Measurements from ENCODE around the gene DNASE1L1. TPM values are rescaled to one million over a fixed set of nuclear protein-coding genes. Genes with fewer than 3 reads are reported as not detected.

DNASE1L1 gene
- total and polyA plus RNA-seq, 2 of the 13 experiments (the other 11 are each of a cell fraction or from before 2014, with no cell fraction given), result 4.7 to 12.3 TPM

- Histone ChIP-seq H3K9me3 (ENCODE audit: low read length) (no peaks in the 10 kb centered on the region), H3K4me3 (replicated peaks in 1 of 3; ENCODE audit: insufficient read depth in 1 of 3, low read depth in 2 of 3, low read length in 3 of 3) (no peak overlapping the region), H3K79me2 (ENCODE audit: insufficient read depth, low read length) (peaks cover 22% of the 10 kb centered on the region), H3K9ac (ENCODE audit: insufficient read depth, low read depth, low read length) (no peak overlapping the region), H4K20me1 (ENCODE audit: insufficient read depth, low read length) (peaks cover 7% of the 10 kb centered on the region; the same call in 1 of the 2 replicates), H3K4me2 (ENCODE audit: low read depth, low read length) (no peak overlapping the region), H2AFZ (ENCODE audit: low read length) (no peak overlapping the region), H3K36me3 (replicated peaks in 1 of 2; ENCODE audit: control insufficient read depth in 1 of 2, insufficient read depth in 2 of 2, low read length in 2 of 2) (peaks cover 11 to 25% of the 10 kb centered on the region in 2 experiments; a peak in 4 of 5 replicates), H3K27ac (ENCODE audit: extremely low read length, insufficient read depth, low read length) (no peak overlapping the region), H3K4me1 (ENCODE audit: insufficient read depth, low read length) (peaks cover 22% of the 10 kb centered on the region), H3K27me3 (ENCODE audit: control insufficient read depth in 1 of 2, insufficient read depth in 2 of 2, low read length in 2 of 2) (no peaks in the 10 kb centered on the region)
- FAIRE-seq (no peak), DNase-seq (ENCODE audit: low spot score) (no peak), ATAC-seq (no peak)
- intact Hi-C loops (cut with micrococcal nuclease; ENCODE audit: unreplicated experiment) (no loop called here), in situ Hi-C loops (cut with HindIII; ENCODE audit: extremely low pct_ligation_motif_present, low pct_unique_long_range_greater_than_20kb) (no loop called here)
- WGBS (ENCODE audit: low lambda C conversion rate), result 100% methylated on average over 9 of the region's 31 CpGs
- peak; percentile 43 for TF ChIP-seq RBFOX2 (IDR thresholded peaks at IDR 0.05; ENCODE audit: low read depth, low read length)
- no peak for TF ChIP-seq ZNF264 (CRISPR knock-in tag; IDR thresholded peaks at IDR 0.05)
- no peak for TF ChIP-seq ZIK1 (CRISPR knock-in tag; IDR thresholded peaks at IDR 0.05; ENCODE audit: borderline replicate concordance, low read depth)
- CTCF ChIA-PET (ENCODE audit: low intra/inter-chr PET ratio, low total read pairs), result no interaction called here
- BruUV-seq (replicated peaks), result no TSS peak
- POLR2A ChIA-PET, result no interaction called here
Observed at GRCh38 chrX:154367474-154368308, 41.4 kb downstream of the DNASE1L1 start.

- in situ Hi-C loops (cut with HindIII; ENCODE audit: extremely low pct_ligation_motif_present, low pct_unique_long_range_greater_than_20kb), result no loop called here
- Histone ChIP-seq H3K9ac (ENCODE audit: insufficient read depth, low read depth, low read length) (0 out of 2 replicates have a peak overlapping the region, but pooled peaks have one; percentile 15), H3K27me3 (ENCODE audit: control insufficient read depth in 1 of 2, insufficient read depth in 2 of 2, low read length in 2 of 2) (no peaks in the 10 kb centered on the region), H3K36me3 (replicated peaks in 1 of 2; ENCODE audit: control insufficient read depth in 1 of 2, insufficient read depth in 2 of 2, low read length in 2 of 2) (peaks cover 17 to 35% of the 10 kb centered on the region in 2 experiments; a peak in 4 of 5 replicates), H3K27ac (ENCODE audit: extremely low read length, insufficient read depth, low read length) (no peak overlapping the region), H3K79me2 (ENCODE audit: insufficient read depth, low read length) (peaks cover 22% of the 10 kb centered on the region), H3K9me3 (ENCODE audit: low read length) (no peaks in the 10 kb centered on the region), H2AFZ (ENCODE audit: low read length) (no peak overlapping the region), H4K20me1 (ENCODE audit: insufficient read depth, low read length) (peaks cover 7% of the 10 kb centered on the region; the same call in 1 of the 2 replicates), H3K4me2 (ENCODE audit: low read depth, low read length) (no peak overlapping the region), H3K4me1 (ENCODE audit: insufficient read depth, low read length) (peaks cover 12% of the 10 kb centered on the region), H3K4me3 (replicated peaks in 1 of 3; ENCODE audit: insufficient read depth in 1 of 3, low read depth in 2 of 3, low read length in 3 of 3) (no peak overlapping the region)
- WGBS (ENCODE audit: low lambda C conversion rate), result no CpG with 5 or more reads among the region's 11 CpGs
- BruUV-seq (replicated peaks), result no TSS peak
- ATAC-seq, result no peak
- no peak for DNase-seq (ENCODE audit: low spot score)
- CTCF ChIA-PET (ENCODE audit: low intra/inter-chr PET ratio, low total read pairs), result no interaction called here
- TF ChIP-seq ZNF782 (CRISPR knock-in tag; IDR thresholded peaks at IDR 0.05; ENCODE audit: borderline replicate concordance), result no peak
- no peak for TF ChIP-seq ZSCAN31 (CRISPR knock-in tag; IDR thresholded peaks at IDR 0.05; ENCODE audit: low read depth)
- TF ChIP-seq POLR2G (IDR thresholded peaks at IDR 0.05; ENCODE audit: low read depth, low read length), result peak; percentile 32; the same call in 1 of the 2 replicates
- TF ChIP-seq KAT2B (IDR thresholded peaks at IDR 0.05; ENCODE audit: borderline replicate concordance, low read depth, low read length), result no peak
- TF ChIP-seq RBM22 (optimal IDR thresholded peaks at IDR 0.05; ENCODE audit: low read length), result peak; percentile 21
- intact Hi-C loops (cut with micrococcal nuclease; ENCODE audit: unreplicated experiment), result no loop called here
- POLR2A ChIA-PET, result no interaction called here
- no peak for FAIRE-seq
Observed at GRCh38 chrX:154366666-154367055, 42.4 kb downstream of the DNASE1L1 start.

Measured in HepG2 (cell line).